OCI-LY7 (cell line): ENCODE data around the gene TBC1D9B.
"Not testable (repeated sequence)": the region's sequence is repeated elsewhere in the genome, so short reads cannot be mapped to it uniquely, and the experiment has no call there.

Experiments used
- CTCF ChIP-seq: fragments of 200-600 bp; sonication (generic); conservative IDR thresholded peaks from 2 replicates; pipeline ENCODE4 v1.5.1; 2014; ENCODE audit warnings: mild to moderate bottlenecking, antibody characterized with exemption, low read length, moderate library complexity, mixed read lengths
- EZH2phosphoT487 ChIP-seq: fragments of 200-600 bp; sonication (generic); IDR thresholded peaks from 2 replicates; pipeline ENCODE4 v1.6.1; 2018; ENCODE audit warnings: low read depth, borderline replicate concordance, mild to moderate bottlenecking, mixed run types, antibody characterized with exemption, low read length, moderate library complexity, mixed read lengths

GRCh38 chr5:179834871-179835270 lies 72.8 kb downstream of the TBC1D9B start:
- not testable (repeated sequence) for TF ChIP-seq CTCF, EZH2phosphoT487
